ENCODE results near the gene EYA2. TPM values are rescaled to one million over a fixed set of nuclear protein-coding genes. Genes with fewer than 3 reads are reported as not detected.

The EYA2 gene
- total RNA-seq, 1 experiment from 2014 or later, result 0.25 TPM

DNA sequence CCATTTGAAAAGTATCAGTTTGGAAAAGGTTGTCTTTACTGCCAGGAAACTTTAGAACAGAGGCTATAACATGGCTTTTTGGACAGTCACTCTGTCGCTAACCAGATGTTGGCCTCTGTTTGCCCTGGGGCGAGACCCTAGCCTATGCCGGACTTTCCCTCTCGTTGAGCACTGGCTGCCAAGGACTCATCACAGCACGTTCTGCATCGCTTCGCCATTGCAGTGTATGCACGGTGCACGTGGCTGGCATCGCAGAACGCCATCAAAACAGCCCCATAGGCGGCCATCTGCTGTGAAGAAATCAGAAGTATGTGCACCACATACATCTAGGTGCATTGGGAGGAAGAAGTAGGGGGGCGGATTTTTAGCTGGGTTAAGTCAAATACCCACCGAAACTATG lies 156.4 kb downstream of the EYA2 start:
- TF ChIP-seq CTCF (IDR thresholded peaks at IDR 0.05; ENCODE audit: insufficient read depth in 1 of 2, low read depth in 1 of 2, low read length in 1 of 2, severe bottlenecking in 1 of 2, unreplicated experiment in 1 of 2), result no peak
- Mint-ChIP-seq H3K27ac (ENCODE audit: unreplicated experiment) (no peak overlapping the region), H3K27me3 (ENCODE audit: insufficient read depth, unreplicated experiment) (peaks cover 21% of the 10 kb centered on the region), H3K4me3 (ENCODE audit: unreplicated experiment) (no peak overlapping the region), H3K4me1 (ENCODE audit: low read depth, unreplicated experiment) (no peaks in the 10 kb centered on the region), H3K36me3 (ENCODE audit: insufficient read depth, unreplicated experiment) (no peaks in the 10 kb centered on the region), H3K9me3 (ENCODE audit: unreplicated experiment) (no peaks in the 10 kb centered on the region)
- Histone ChIP-seq H3K4me3 (ENCODE audit: low read depth, low read length) (no peak overlapping the region), H3K36me3 (ENCODE audit: control insufficient read depth, insufficient read depth, low read length) (no peaks in the 10 kb centered on the region), H3K4me1 (no peaks in the 10 kb centered on the region), H3K9me3 (no peaks in the 10 kb centered on the region), H3K27me3 (replicated peaks; ENCODE audit: control insufficient read depth, insufficient read depth, low read length) (no peaks in the 10 kb centered on the region; the same call in 1 of the 2 replicates)
- CTCF ChIA-PET, result no interaction called here
- no TSS peak for BruUV-seq (replicated peaks)
- no peak for DNase-seq
- intact Hi-C loops (cut with micrococcal nuclease; ENCODE audit: unreplicated experiment), result no loop called here
- POLR2A ChIA-PET, result no interaction called here

DNA sequence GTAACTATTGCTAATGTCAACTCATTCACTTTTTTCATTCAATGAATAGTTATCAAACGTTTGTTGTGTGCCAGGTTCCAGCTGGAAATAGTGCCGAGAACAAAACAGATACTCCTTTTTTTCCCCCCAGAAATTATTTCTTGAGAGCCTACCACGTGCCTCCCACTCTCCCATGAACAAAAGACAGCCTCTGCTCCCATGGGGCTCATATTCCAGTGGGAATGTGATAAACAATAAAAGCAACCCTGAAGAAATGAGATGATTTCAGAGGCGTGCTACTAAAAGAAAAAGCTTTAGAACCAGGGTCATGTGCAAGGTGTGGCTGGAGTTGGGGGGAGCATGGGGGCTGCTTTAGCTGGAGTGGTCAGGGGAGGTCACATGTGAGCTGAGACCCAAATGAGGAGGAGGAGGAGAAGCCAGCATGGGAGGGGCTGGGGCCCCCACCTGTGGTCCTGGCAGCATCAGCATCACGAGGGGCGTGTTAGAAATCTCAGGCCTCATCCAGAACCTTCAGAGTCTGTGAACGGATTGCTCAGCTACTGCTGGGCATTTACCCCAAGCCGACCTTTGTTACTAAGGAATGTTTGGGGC lies 157.4 kb downstream of the EYA2 start:
- CTCF ChIA-PET, result no interaction called here
- Mint-ChIP-seq H3K27ac (ENCODE audit: unreplicated experiment) (no peak overlapping the region), H3K4me1 (ENCODE audit: low read depth, unreplicated experiment) (no peaks in the 10 kb centered on the region), H3K27me3 (ENCODE audit: insufficient read depth, unreplicated experiment) (peaks cover 19% of the 10 kb centered on the region), H3K9me3 (ENCODE audit: unreplicated experiment) (no peaks in the 10 kb centered on the region), H3K36me3 (ENCODE audit: insufficient read depth, unreplicated experiment) (no peaks in the 10 kb centered on the region), H3K4me3 (ENCODE audit: unreplicated experiment) (no peak overlapping the region)
- no peak for DNase-seq
- Histone ChIP-seq H3K9me3 (no peaks in the 10 kb centered on the region), H3K4me1 (no peaks in the 10 kb centered on the region), H3K27me3 (replicated peaks; ENCODE audit: control insufficient read depth, insufficient read depth, low read length) (no peaks in the 10 kb centered on the region; the same call in 1 of the 2 replicates), H3K36me3 (ENCODE audit: control insufficient read depth, insufficient read depth, low read length) (no peaks in the 10 kb centered on the region), H3K4me3 (ENCODE audit: low read depth, low read length) (no peak overlapping the region)
- no TSS peak for BruUV-seq (replicated peaks)
- intact Hi-C loops (cut with micrococcal nuclease; ENCODE audit: unreplicated experiment), result no loop called here
- no peak for TF ChIP-seq CTCF (IDR thresholded peaks at IDR 0.05; ENCODE audit: insufficient read depth in 1 of 2, low read depth in 1 of 2, low read length in 1 of 2, severe bottlenecking in 1 of 2, unreplicated experiment in 1 of 2)
- POLR2A ChIA-PET, result no interaction called here

DNA sequence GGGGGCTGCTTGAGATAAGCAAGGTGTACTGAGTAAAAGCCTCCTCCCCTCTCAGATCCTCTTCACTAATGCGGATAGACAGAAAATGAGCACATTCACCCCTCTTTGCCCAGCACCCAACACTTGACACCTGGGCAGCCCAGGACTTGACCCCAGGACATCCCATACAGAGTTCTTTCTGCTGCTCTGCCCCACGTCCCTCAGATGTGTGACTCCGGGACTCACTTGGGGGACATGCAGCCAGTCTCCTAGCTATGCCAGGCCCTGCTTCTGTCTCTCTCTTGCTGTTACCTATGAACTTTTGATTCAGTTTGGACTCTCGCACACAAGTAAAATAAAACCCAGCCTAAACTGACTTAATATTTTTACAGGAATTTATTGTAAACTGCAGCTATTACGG lies 159.9 kb downstream of the EYA2 start:
- BruUV-seq (replicated peaks), result no TSS peak
- no peak overlapping the region for H3K27ac Mint-ChIP-seq (ENCODE audit: unreplicated experiment)
- H3K9me3 ChIP-seq, result no peaks in the 10 kb centered on the region
- no peak overlapping the region for H3K4me3 Mint-ChIP-seq (ENCODE audit: unreplicated experiment)
- DNase-seq, result peak in 1 of 2 experiments; percentile 17
- POLR2A ChIA-PET, result no interaction called here
- CTCF ChIA-PET, result no interaction called here
- H3K4me1 Mint-ChIP-seq (ENCODE audit: low read depth, unreplicated experiment), result no peaks in the 10 kb centered on the region
- no peaks in the 10 kb centered on the region; the same call in 1 of the 2 replicates for H3K27me3 ChIP-seq (replicated peaks; ENCODE audit: control insufficient read depth, insufficient read depth, low read length)
- TF ChIP-seq CTCF (IDR thresholded peaks at IDR 0.05; ENCODE audit: insufficient read depth in 1 of 2, low read depth in 1 of 2, low read length in 1 of 2, severe bottlenecking in 1 of 2, unreplicated experiment in 1 of 2), result no peak
- H3K9me3 Mint-ChIP-seq (ENCODE audit: unreplicated experiment), result no peaks in the 10 kb centered on the region
- H3K36me3 Mint-ChIP-seq (ENCODE audit: insufficient read depth, unreplicated experiment), result no peaks in the 10 kb centered on the region
- no peaks in the 10 kb centered on the region for H3K4me1 ChIP-seq
- no peak overlapping the region for H3K4me3 ChIP-seq (ENCODE audit: low read depth, low read length)
- H3K36me3 ChIP-seq (ENCODE audit: control insufficient read depth, insufficient read depth, low read length), result no peaks in the 10 kb centered on the region
- H3K27me3 Mint-ChIP-seq (ENCODE audit: insufficient read depth, unreplicated experiment), result peaks cover 16% of the 10 kb centered on the region
- intact Hi-C loops (cut with micrococcal nuclease; ENCODE audit: unreplicated experiment), result no loop called here

All from Caco-2 (cell line).